HG02642 (cell line): Measurements from ENCODE around the gene ULK4.
"Not testable (repeated sequence)": the region's sequence is repeated elsewhere in the genome, so short reads cannot be mapped to it uniquely, and the experiment has no call there.

Source experiments
- ATAC-seq: cut with Tn5 transposase; IDR thresholded peaks from one replicate; pipeline ENCODE4 v1.9.1; 2021; ENCODE audit warnings: mild to moderate bottlenecking; ENCODE audit not compliant: unreplicated experiment, poor library complexity

Gene ULK4

DNA sequence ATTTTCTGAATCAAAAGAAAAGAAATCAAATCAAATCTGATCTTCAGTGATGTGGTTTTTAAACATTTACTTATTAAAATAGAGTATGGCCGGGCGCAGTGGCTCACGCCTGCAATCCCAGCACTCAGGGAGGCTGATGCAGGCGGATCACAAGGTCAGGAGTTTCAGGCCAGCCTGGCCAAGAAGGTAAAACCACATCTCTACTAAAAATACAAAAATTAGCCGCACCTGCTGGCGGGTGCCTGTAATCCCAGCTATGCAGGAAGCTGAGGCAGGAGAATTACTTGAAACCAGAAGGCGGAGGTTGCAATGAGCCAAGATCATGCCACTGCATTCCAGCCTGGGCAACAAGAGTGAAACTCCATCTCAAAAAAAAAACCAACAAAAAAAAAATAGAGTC is 169.1 kb downstream of the ULK4 start:
- no peak for ATAC-seq

GRCh38 chr3:41769106-41769505 is 192.8 kb downstream of the ULK4 start:
- ATAC-seq = no peak

- ATAC-seq = no peak
Observed at GRCh38 chr3:41768363-41768762, 193.5 kb downstream of the ULK4 start.

DNA sequence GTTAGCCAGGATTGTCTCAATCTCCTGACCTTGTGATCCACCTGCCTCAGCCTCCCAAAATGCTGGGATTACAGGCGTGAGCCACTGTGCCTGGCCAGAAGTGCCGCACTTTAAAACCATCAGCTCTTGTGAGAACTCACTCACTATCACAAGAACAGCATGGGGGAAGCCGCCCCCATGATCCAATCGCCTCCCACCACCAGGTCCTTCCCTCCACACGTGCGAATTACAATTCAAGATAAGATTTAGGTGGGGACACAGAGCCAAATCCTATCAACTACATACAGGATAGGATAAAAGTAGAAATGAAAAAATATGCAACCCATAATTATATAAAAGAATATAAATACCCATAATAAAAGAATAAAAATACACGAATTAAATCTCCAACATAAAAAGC is 199.0 kb downstream of the ULK4 start:
- ATAC-seq = not testable (repeated sequence)

DNA sequence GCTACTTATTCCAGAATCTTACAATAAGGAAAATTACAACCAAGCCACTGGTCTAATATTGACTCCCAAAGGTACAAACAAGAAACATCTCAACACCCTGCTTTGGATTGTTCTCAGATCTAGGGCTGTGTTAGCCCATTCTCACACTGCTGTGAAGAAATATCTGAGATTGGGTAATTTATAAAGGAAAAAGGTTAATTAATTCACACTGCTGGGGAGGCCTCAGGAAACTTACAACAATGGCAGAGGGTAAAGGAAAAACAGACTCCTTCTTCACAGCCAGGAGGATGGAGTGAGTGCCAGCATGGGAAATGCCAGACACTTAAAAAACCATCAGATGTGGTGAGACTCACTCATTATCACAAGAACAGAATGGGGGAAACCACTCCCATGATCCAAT is 208.3 kb downstream of the ULK4 start:
- no peak for ATAC-seq

DNA sequence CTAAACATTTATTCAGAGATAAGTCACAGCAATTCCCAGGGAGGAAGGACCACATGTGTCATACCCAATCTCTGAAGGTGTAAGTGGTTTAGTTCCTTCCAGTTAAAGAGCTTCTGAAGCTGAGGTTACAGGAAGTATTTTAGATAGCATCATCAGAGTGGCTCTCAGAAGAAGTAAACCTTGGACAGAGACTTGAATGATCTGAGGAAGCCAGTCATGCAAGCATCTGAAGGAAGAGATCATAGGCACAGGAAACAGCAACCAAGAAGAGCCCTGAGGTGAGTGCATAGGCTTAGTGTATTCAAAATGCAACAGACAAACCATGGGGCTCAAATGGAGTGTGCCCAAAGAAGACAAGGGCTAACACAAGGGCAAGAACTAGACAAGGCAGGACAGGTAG is 210.3 kb downstream of the ULK4 start:
- no peak for ATAC-seq

DNA sequence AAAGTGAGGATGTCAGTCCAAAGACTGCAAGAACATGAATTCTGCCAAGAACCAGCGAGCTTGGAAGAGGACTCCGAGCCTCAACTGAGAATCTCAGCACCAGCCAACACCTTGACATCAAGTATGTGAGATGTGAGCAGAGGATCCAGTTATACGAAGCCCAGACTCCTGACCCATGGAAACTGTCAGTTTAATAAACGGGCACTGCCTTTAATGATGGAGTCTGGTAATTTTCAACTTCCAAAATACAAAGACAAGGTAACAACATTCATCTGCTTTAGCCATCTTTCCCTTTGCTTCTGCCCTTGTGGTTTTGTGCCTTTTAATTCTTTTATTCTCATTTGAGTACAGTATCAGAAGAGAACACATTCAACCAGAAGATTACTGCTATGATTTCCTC is 211.9 kb downstream of the ULK4 start:
- no peak for ATAC-seq

DNA sequence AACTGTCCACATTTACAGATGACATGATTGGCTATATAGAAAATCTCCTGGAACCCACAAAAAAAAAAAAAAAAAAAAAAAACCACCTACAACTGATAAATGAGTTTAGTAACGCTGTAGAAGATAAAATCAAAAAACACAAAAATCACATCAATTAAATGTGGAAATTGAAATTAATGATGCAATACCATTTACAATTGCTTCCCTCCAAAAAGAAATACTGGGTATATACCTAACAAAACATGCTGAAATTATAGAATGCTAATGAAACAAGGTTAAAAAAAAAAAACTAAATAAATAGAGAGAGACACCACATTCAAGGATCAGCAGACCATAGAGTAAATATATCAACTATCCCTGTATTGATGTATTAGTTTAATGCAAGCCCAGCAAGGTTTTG is 215.7 kb downstream of the ULK4 start:
- ATAC-seq = no peak

GRCh38 chr3:41742121-41742520 is 219.8 kb downstream of the ULK4 start:
- ATAC-seq = no peak

DNA sequence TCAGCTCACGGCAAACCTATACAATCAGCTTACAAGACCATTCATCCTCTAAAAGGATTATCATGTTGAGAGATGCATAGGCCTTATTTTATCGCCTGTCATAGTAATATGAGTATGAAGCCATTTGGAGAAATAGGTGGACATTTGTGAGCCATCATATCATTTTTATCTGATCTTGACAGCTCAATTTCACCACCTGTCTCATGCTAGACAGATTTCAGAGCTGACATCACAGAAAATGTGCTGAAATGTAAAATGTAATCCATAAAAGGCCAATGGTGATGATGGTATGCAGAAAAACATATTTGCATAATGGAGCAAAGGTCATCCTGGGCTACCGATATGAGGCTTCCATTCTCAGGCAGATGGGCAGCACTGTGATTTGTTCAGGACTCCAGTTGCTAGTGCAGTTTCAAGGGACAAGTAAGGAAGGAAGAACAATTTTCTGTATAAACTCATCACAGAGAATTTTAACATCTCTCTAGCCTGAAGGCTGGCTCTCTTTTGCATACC is 221.5 kb downstream of the ULK4 start:
- no peak for ATAC-seq

- no peak for ATAC-seq
Observed at GRCh38 chr3:41726891-41727290, 235.0 kb downstream of the ULK4 start.

DNA sequence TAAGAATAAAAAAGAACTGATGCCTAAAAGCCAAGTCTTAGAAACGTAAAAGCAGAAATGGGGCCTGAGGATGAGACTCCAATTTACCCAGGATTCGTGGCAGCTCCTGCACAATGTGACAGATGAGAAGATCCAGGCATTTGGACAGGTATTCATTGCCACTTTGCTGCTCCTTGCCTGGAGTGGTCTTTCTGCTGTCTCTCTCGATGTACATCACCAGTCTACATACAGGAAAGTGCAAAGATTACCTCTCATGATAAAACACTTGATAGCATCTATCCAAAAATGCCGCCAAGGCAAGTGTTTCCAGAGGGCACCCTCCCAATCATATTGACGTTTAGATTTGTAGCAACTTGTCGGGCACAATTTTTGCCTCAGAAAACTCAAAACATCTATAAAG is 244.3 kb downstream of the ULK4 start:
- no peak for ATAC-seq

GRCh38 chr3:41716471-41716870 is 245.4 kb downstream of the ULK4 start:
- no peak for ATAC-seq

- no peak for ATAC-seq
Observed at GRCh38 chr3:41715376-41715775, 246.5 kb downstream of the ULK4 start.

- ATAC-seq = no peak
Observed at GRCh38 chr3:41711651-41712050, 250.3 kb downstream of the ULK4 start.

GRCh38 chr3:41710646-41711388 is 251.1 kb downstream of the ULK4 start:
- no peak for ATAC-seq

GRCh38 chr3:41709213-41709612 is 252.7 kb downstream of the ULK4 start:
- ATAC-seq = not testable (repeated sequence)

- ATAC-seq = no peak
Observed at GRCh38 chr3:41708176-41708575, 253.7 kb downstream of the ULK4 start.

DNA sequence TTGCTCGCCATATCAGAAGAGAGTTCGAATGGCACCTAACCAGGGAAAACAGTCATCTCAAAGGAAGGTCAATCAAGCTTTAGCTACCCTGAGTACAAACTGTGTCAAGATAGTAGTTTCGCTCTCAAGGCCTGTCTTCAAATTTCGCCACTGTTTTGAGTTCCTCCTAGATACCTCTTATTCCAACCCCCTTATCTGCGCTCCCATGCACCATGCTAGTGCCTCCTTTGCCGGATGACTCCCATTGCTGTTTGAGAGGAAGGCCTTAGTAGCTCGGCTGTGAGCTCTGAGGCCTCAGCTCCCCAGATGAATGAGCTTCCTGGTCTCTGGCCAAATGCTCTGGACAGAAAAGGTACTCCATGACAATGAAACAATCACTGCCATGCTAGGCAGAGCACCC is 256.0 kb downstream of the ULK4 start:
- ATAC-seq = no peak

- ATAC-seq = no peak
Observed at GRCh38 chr3:41701191-41701698, 260.7 kb downstream of the ULK4 start.

- no peak for ATAC-seq
Observed at GRCh38 chr3:41700155-41700554, 261.7 kb downstream of the ULK4 start.

DNA sequence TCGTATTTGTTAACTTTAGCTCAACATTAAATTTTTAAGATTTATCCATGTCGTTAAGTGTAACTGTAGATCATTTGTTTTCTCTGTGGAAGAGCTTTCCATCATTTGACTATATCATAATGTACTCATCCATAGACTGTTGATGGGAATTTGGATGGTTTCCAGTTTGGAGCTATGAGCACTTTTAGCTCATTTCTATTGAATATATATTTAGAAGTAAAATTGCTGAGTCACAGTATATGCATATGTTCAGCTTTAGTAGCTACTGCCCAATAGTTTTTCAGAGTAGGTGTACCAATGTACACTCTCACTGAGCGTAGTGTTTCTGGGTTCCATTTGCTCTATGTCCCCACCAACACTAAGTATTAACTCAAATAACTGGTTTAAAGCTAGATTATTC is 263.0 kb downstream of the ULK4 start:
- ATAC-seq = no peak
